KMS-11 (cell line): Measurements from ENCODE around the gene GGA1.

Source experiments
- H2AFZ ChIP-seq: fragments of 200-600 bp; sonication (generic); 2 replicates; pipeline ENCODE4 v1.6.1; 2016; ENCODE audit warnings: antibody characterized with exemption, mixed run types, low read depth
- H3K27ac ChIP-seq: fragments of 200-600 bp; sonication (generic); 2 replicates; pipeline ENCODE4 v1.6.1; 2016; ENCODE audit warnings: mild to moderate bottlenecking, mixed run types
- H3K27me3 ChIP-seq: fragments of 200-600 bp; sonication (generic); 2 replicates; pipeline ENCODE4 v1.6.1; 2017; ENCODE audit warnings: mild to moderate bottlenecking, low read depth, mixed run types, moderate library complexity; ENCODE audit not compliant: insufficient read depth
- H3K36me3 ChIP-seq: fragments of 200-600 bp; sonication (generic); 2 replicates; pipeline ENCODE4 v1.6.1; 2017; ENCODE audit warnings: mild to moderate bottlenecking, mixed run types; ENCODE audit not compliant: insufficient read depth
- H3K4me1 ChIP-seq: fragments of 200-600 bp; sonication (generic); 2 replicates; pipeline ENCODE4 v1.6.1; 2016; ENCODE audit warnings: mild to moderate bottlenecking, low read depth, mixed run types; ENCODE audit not compliant: poor library complexity, severe bottlenecking
- H3K4me2 ChIP-seq: fragments of 200-600 bp; sonication (generic); 2 replicates; pipeline ENCODE4 v1.7.0; 2016; ENCODE audit warnings: mild to moderate bottlenecking, mixed run types
- H3K4me3 ChIP-seq: fragments of 200-600 bp; sonication (generic); IDR thresholded peaks from 2 replicates; pipeline ENCODE4 v1.6.1; 2017; ENCODE audit warnings: low read depth, low read length, mixed read lengths; ENCODE audit not compliant: insufficient read depth
- H3K79me2 ChIP-seq: fragments of 200-600 bp; sonication (generic); 2 replicates; pipeline ENCODE4 v1.6.1; 2016; ENCODE audit warnings: low read depth, mixed run types; ENCODE audit not compliant: insufficient read depth
- H3K9ac ChIP-seq: fragments of 200-600 bp; sonication (generic); 2 replicates; pipeline ENCODE4 v1.6.1; 2016; ENCODE audit warnings: mild to moderate bottlenecking, mixed run types
- H4K20me1 ChIP-seq: fragments of 200-600 bp; sonication (generic); 2 replicates; pipeline ENCODE4 v1.6.1; 2016; ENCODE audit warnings: mild to moderate bottlenecking, mixed run types; ENCODE audit not compliant: insufficient read depth
- TF ChIP-seq, protein P1 (sequence below): fragments of 200-600 bp; sonication (generic); conservative IDR thresholded peaks from 2 replicates; pipeline ENCODE4 v1.6.1; 2017; ENCODE audit warnings: low read depth, mild to moderate bottlenecking, antibody characterized with exemption, low read length, moderate library complexity, mixed read lengths

GGA1 gene

GRCh38 chr22:37568448-37569008, 40.1 kb upstream of the GGA1 start:
- Histone ChIP-seq H4K20me1 (no peaks in the 10 kb centered on the region), H3K9ac (no peak overlapping the region)

GRCh38 chr22:37569009-37569920, 39.4 kb upstream of the GGA1 start:
- no peaks in the 10 kb centered on the region for H4K20me1 ChIP-seq
- H2AFZ ChIP-seq: no peak overlapping the region
- no peak overlapping the region for H3K27ac ChIP-seq
- no peak overlapping the region for H3K4me3 ChIP-seq
- TF ChIP-seq, protein P1, sequence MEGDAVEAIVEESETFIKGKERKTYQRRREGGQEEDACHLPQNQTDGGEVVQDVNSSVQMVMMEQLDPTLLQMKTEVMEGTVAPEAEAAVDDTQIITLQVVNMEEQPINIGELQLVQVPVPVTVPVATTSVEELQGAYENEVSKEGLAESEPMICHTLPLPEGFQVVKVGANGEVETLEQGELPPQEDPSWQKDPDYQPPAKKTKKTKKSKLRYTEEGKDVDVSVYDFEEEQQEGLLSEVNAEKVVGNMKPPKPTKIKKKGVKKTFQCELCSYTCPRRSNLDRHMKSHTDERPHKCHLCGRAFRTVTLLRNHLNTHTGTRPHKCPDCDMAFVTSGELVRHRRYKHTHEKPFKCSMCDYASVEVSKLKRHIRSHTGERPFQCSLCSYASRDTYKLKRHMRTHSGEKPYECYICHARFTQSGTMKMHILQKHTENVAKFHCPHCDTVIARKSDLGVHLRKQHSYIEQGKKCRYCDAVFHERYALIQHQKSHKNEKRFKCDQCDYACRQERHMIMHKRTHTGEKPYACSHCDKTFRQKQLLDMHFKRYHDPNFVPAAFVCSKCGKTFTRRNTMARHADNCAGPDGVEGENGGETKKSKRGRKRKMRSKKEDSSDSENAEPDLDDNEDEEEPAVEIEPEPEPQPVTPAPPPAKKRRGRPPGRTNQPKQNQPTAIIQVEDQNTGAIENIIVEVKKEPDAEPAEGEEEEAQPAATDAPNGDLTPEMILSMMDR: no peak
- no peaks in the 10 kb centered on the region for H3K36me3 ChIP-seq
- no peak overlapping the region for H3K9ac ChIP-seq
- no peaks in the 10 kb centered on the region for H3K79me2 ChIP-seq
- H3K4me2 ChIP-seq: no peak overlapping the region
- peaks cover 7% of the 10 kb centered on the region for H3K4me1 ChIP-seq
- peaks cover 48% of the 10 kb centered on the region for H3K27me3 ChIP-seq

More at GRCh38 chr22:37568448-37569008, 40.1 kb upstream of the GGA1 start:
- peaks cover 47% of the 10 kb centered on the region for H3K27me3 ChIP-seq
- peaks cover 7% of the 10 kb centered on the region for H3K4me1 ChIP-seq
- TF ChIP-seq, protein P1: no peak
- no peaks in the 10 kb centered on the region for H3K36me3 ChIP-seq
- H3K27ac ChIP-seq: no peak overlapping the region
- no peak overlapping the region for H2AFZ ChIP-seq
- H3K79me2 ChIP-seq: no peaks in the 10 kb centered on the region
- no peak overlapping the region for H3K4me2 ChIP-seq
- H3K4me3 ChIP-seq: no peak overlapping the region

- H4K20me1 ChIP-seq: no peaks in the 10 kb centered on the region
- TF ChIP-seq, protein P1: no peak
- H3K36me3 ChIP-seq: no peaks in the 10 kb centered on the region
- no peak overlapping the region for H3K4me2 ChIP-seq
- no peak overlapping the region for H3K27ac ChIP-seq
- H3K4me3 ChIP-seq: no peak overlapping the region
- peaks cover 55% of the 10 kb centered on the region for H3K27me3 ChIP-seq
- no peak overlapping the region for H3K9ac ChIP-seq
- H2AFZ ChIP-seq: no peak overlapping the region
- H3K79me2 ChIP-seq: no peaks in the 10 kb centered on the region
- peaks cover 7% of the 10 kb centered on the region for H3K4me1 ChIP-seq
These were observed 38.5 kb upstream of the GGA1 start for GRCh38 chr22:37569921-37570660.

DNA sequence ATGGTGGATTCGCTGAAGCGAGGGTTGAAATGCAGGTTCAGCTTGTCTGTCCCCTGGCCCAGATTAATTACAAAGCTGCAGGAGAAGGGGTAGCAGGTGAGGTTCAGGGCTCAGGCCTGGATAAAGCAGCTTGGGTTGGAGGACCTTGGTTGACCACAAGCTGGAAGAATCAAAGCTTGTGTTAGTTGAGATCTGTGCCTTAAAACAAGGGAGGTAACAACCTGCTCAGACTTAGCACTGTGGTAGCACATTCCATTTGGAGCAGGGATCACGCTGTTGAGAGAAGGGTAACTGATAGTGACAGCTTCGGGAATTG, 38.0 kb upstream of the GGA1 start:
- no peaks in the 10 kb centered on the region for H3K36me3 ChIP-seq
- no peak overlapping the region for H2AFZ ChIP-seq
- H3K4me3 ChIP-seq: no peak overlapping the region
- H3K4me2 ChIP-seq: no peak overlapping the region
- H3K27me3 ChIP-seq: peaks cover 60% of the 10 kb centered on the region
- TF ChIP-seq, protein P1: no peak
- no peaks in the 10 kb centered on the region for H4K20me1 ChIP-seq
- no peaks in the 10 kb centered on the region for H3K79me2 ChIP-seq
- H3K27ac ChIP-seq: no peak overlapping the region
- H3K9ac ChIP-seq: no peak overlapping the region
- H3K4me1 ChIP-seq: peaks cover 7% of the 10 kb centered on the region
